Medulla oblongata (tissue), 1 donor: ENCODE measurements around the gene ABHD2.

Source experiments
- DNase-seq: peaks from one replicate; pipeline ENCODE4 v3.0.0-alpha.2; 2015; ENCODE audit errors: extremely low spot score

Gene ABHD2

DNA sequence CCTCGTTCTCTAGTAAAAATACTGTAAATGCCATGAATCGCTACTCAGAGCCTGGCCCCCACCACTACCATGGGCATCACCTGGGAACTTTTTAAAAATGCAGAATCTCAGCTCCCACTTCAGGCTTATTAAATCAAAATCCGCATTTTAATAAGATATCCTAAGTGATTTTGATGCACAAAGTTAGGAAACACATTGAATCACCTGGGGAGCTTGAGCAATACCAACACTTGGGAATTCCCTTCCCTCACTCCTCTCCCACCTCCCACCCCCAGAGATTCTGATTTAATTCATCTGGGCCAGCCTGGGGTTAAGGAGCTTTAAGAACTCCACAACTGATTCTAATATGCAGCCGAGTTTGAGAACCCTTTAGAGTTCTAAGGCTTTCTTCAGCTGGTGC, 106.4 kb downstream of the ABHD2 start:
- no peak for DNase-seq

DNA sequence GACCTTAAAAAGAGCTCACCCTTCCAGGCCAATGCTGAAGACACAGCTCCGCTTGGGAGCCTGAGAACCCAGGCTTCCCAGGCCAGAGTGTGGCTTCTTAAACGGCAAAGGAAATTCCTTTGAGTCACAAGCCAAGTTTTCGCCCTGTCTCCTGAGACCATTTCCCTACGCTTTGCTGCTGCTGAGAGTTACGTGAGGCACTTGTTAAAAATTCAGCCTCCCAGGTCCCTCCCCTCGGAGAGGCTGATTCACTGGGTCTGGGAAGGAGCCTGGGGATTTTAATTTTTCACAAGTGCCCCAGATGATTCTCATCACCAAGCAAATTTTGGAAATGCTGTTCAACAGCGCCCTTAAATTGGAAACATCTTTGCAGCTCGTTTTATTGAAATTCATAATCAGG, 107.6 kb downstream of the ABHD2 start:
- DNase-seq = no peak

- no peak for DNase-seq
Measured at GRCh38 chr15:89196241-89196640, 108.0 kb downstream of the ABHD2 start.

DNA sequence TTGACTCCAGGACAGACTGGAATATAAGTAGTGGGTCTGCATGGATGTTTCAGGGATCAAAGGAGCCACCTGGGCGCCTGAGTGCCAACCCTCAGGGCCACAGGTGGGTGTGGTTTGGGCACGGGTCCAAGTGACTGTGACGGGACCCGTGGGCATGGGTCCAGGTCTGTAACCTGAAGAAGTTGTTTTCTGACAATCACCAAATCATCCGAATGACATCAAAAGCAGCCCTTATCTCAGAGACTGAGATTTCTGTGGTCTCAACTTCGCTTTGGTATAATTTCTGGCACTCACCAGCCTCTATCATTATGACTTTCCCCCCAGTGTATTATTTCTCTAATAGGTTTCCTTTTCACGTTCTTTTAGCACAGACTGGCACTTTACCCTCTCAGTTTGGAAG, 108.7 kb downstream of the ABHD2 start:
- no peak for DNase-seq

DNA sequence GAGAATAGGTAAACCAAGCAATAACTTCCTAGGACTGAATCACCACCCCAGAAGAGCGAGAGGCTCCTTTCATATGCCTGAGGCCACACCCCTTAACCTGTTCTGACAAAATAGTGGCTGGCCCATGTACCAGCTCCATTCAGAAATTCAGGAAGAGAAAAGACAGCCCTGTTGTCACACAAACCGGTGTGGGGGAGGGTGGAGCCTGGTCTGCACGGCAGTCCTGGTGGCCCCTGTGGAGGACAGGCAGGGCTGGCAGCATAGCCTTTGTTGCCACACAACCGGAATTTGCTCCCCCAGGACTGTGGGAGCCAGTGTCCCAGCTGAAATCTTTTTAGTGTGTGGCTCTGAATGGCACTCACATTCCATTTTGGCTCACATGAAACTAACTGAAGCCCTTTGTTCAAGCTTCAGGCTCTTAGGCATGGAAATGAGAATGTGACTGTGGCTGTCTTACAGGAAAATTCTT, 109.3 kb downstream of the ABHD2 start:
- peak; percentile 97 for DNase-seq

DNA sequence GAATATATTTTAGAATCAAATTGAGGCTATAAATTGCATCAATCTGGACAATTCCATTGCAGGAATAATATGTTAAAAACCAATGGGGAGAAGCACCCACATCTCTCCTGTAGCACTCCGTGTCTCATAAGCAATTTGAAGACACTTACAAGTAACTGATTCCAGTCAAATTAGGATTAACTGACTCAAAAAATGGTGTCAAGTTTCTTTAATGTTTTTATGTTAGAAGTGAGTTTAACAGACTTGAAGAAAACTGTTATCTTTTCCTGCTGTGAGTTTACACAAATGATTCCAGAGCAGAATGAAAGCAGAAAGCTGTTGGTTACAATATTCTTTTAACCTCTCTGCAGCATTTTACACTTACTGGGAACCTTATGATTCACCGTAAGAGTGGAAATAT, 109.9 kb downstream of the ABHD2 start:
- DNase-seq = peak; percentile 30

DNA sequence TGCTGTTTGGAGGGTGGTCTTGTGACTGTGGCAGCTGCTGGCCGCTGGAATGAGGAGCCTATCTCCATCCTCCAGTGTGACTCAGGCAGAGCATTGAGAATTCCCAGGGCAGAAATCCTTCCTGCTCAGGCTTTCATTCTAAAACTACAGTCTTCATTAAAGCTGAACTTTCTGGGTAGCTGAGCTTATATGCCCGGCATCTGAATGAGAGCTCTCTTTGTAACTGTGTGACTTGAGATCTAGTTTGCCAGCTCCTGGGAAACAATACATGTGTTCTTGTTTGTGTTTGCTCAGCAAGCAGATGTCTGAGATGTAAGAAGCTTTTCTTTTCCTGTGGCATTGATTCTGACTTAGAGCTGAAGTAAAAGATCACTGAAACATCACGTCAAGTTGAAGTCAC, 110.7 kb downstream of the ABHD2 start:
- DNase-seq = peak; percentile 91

DNA sequence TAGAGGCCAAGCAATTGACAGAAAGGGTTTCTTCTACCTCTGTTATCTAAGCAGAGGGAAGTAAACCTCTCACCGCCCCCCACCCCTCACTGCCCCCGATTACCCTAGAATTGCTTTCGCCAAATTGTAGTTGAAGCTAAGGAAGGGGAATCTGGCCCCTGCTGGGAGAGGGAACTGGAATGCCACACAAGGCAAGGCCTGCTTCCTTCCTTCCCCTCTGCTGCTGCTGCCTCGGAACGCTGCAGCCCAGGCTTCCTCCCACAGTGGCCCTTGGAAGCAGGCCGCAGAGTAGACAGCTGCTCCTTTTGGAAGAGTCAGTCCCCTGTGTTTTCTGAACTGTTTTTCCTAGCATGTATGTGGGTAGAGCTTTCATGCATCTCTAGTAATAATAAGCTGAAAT, 111.5 kb downstream of the ABHD2 start:
- DNase-seq = peak; percentile 41

GRCh38 chr15:89200182-89200581, 111.9 kb downstream of the ABHD2 start:
- no peak for DNase-seq

DNA sequence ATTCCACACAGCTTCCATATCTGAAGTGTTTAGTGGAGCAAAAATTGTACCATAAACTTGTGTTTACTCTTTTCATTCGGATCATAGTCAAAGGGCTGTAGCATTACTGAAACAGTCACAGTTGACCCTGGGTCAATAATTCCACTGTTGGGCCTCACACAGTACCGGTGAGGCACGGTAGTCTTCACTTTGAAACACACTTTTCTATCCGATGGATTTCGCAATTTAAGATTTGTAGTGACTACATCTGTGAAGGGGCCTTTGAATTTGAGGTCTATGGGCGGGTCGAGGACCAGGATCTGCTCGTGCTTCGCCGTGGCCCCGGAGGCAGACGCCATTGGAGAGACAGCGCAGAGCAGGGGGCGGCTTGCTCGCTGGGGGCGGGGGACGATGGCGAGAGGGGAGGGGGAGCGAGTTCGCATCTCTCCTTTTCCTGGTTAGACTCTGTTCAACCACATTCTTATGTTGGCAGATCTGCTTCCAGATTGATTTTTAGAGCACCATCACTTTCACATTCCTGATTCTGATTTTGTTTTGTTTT, 113.3 kb downstream of the ABHD2 start:
- DNase-seq = no peak

DNA sequence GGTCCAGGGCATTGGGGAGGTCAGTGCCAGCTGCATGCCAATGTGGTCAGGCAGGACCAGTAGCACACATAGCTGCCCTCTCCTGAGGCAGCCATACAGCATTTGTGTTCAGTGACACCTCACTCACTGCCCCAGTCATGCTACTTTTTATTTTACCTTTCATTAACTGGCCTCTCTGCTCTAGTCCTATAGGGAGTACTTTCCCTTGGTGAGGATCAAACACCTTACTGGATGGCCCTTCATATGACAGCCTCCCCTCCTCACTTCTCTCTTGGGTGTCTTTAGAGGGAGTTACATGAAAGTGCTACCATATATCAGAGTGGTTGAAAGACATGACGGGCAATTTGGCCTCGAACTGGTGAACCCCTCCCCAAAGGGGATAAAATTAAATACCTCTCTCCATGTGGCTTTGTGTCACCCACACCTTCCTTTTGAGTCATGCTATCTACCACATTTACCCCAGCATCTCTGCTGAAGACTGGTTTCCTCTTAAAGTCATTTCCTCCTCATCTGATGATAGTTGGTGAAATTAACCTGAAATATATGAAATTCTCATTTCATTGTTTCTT, 115.5 kb downstream of the ABHD2 start:
- no peak for DNase-seq

DNA sequence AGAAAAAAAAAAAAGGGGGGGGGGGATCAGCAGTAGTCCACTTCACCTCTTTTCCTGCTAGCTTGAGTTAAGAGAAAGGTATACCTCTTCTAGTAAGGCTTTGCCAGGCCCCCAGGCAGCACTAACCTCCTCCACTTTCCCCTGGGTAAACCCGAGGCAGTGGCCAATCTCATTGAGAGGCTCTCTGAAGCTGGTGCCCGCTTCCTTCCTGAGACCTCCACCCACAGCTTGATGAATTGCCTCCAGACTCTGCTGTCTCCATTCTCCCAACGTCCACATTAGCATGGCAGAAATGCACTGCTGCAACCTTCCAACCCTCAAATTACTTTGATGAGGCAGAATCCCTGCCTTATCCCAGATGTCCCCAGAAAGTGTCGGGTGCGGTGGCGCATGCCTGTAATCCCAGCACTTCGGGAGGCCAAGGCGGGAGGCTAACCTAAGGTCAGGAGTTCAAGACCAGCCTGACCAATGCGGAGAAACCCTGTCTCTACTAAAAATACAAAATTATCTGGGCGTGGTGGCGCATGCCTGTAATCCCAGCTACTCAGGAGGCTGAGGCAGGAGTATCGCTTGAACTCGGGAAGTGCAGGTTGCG, 117.8 kb downstream of the ABHD2 start:
- DNase-seq = no peak

DNA sequence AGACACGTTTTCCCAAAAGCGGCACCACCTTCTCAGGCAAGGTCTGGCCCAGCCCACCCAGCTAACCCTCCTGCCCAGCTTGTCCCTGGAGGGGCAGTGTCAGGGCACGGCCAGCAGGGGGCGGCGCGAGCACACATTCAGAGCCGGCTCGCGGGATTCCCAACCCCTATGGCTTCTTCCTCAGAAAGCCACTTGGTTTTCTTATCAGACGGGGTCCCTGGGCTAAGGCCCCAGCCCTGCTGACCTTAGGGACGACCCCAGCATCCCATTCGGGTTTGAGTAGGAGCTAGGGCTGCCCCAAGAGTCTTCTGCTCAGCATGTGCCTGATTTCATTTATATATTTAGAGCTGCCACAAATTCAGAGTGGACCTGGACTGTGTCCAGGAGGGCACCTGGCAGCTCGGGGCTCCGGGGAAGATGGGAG, 118.7 kb downstream of the ABHD2 start:
- peak; percentile 81 for DNase-seq

DNA sequence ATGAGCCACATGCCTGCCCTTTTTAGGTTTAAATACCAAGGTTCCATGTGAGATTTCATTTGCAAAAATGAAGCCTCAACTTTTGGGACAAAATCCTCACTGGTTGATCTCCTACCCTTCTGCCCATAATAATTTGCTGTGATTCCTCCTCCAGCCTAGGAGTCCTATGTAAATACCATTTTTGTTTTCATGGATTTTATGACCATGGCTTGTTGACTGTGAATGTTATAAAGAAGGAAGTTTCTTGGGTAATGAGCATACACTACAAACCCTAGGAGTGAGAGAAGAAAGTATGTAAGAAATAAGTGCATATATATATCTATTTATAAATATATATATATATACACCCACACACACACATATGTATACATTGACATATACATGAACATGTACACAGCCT, 120.0 kb downstream of the ABHD2 start:
- no peak for DNase-seq

GRCh38 chr15:89209057-89209456, 120.8 kb downstream of the ABHD2 start:
- DNase-seq = no peak

- no peak for DNase-seq
Measured at GRCh38 chr15:89211678-89212170, 123.5 kb downstream of the ABHD2 start.

DNA sequence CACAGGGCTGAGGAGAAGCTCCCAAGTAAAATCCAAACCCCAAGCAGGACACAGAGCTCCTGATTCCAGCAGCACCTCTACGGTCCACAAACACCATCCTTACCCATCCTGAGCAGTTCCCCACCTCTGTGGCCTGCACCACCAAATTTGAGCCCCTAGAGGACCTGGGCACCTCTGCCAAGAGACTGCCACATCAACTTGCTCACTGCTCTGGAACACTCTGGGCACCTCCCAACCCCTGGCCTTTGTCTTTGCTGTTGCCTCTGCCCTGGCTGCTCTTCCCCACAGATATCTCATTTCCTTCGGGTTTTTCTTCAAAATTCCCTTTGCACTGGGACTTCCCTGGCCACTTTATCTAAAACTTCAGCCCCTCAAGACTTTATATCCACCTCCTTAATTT, 127.4 kb downstream of the ABHD2 start:
- DNase-seq = no peak

DNA sequence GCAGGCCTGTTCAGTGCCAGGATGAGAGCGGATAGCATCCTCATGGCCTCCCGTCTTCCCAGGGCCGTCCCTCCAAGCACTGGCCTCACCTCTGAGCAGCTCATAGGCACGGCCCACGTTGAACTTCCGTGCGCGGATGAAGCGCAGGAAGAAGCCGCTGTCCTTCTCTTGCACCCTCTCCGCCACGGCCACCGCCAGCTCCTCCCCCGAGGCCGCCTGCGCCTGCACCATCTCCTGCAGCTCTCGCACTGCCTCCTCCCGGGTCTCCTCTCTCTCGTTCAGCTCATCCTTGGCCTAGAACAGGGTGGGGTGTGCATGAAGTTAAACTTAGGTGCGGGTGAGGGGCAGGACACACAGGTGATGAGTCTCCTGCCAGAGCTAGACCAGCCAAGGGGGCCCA, 128.8 kb downstream of the ABHD2 start:
- DNase-seq = no peak

GRCh38 chr15:89217686-89218376, 129.6 kb downstream of the ABHD2 start:
- no peak for DNase-seq

- DNase-seq = no peak
Measured at GRCh38 chr15:89218531-89218930, 130.3 kb downstream of the ABHD2 start.

- DNase-seq = peak; percentile 58
Measured at GRCh38 chr15:89221543-89221942, 133.3 kb downstream of the ABHD2 start, which contains the start of gene RLBP1. Gene RLBP1 (minus strand): TSS chr15:89221579. CDS start chr15:89218975, 2,604 bp downstream.

DNA sequence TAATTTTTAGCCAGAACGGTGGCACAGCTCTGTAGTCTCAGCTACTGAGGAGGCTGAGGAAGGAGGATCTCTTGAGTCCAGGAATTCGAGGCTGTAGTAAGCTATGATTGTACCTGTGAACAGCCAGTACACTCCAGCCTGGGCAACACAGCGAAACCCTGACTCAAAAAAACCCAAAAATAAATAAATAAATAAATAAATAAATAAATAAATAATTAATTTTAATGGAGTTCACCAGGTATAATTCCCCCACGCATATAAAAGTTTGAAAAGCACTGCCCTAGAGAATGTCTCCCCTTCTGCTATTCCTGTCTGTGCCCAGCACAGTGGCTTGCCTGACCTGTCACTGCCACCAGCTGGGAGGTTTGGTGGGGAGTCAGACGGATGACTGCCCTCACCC, 137.3 kb downstream of the ABHD2 start:
- no peak for DNase-seq
